ENCODE measurements around the gene RBM34. TPM values are rescaled to one million over a fixed set of nuclear protein-coding genes. Genes with fewer than 3 reads are reported as not detected.

The RBM34 gene
- total and polyA plus RNA-seq, 10 of the 15 experiments (the other 5 are each of a cell fraction or from before 2014, with no cell fraction given): 46.4 to 132 (median 109) TPM

DNA sequence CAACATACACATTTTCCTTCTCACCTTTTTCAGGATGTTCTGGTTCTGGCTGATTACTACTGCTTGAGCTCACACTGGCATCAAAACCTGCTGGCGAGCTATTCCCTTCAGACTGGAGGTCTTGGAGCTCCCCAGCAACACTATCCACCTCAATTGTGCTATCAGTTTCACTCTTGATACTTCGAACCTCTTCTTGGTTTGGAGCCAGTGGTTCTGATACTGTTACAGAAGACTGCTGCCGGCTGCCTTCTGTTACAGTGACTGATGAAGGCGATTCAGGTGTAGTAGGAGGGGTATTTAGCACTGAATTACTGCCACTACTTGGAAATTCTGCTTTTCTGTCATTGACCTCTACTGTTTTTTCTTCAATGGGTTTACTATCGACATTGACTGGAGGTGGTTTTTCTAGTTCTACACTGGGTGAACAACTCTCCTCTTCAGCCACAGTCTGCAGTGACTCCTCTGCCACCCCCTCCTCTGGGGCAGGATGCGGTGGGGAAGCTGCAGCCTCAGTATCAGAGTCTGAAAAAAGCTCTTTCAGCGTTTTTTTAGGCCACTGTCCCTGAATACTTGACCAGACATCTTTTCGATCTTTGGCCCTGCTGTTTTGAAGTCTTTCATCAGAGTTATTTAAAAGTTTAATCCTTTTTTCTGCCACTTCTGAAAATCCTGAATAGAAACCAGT lies 20.7 kb upstream of the RBM34 start:
- H3K9me3 ChIP-seq (replicated peaks; ENCODE audit: control insufficient read depth, insufficient read depth, low read length): no peaks in the 10 kb centered on the region
- FAIRE-seq: no peak
- intact Hi-C loops (cut with micrococcal nuclease; ENCODE audit: unreplicated experiment) (no loop called here), in situ Hi-C loops (cut with MboI) (no loop called here)
- no peak for DNase-seq (ENCODE audit: low read depth, low spot score)
- ChIA-PET RAD21 (ENCODE audit: unreplicated experiment) (no interaction called here), SMC1A (ENCODE audit: uncharacterized antibody, unreplicated experiment) (interaction anchor here (0.7 to 2.0 kb wide), 5 partner anchors 14 to 77 kb away, joined by 3 to 5 read pairs (median 4); no protein-coding TSS in a partner anchor), CTCF (interaction anchor here (1.6 kb wide), 1 partner anchor 235 kb away, joined by 6 read pairs; no protein-coding TSS in a partner anchor), POLR2A (no interaction called here)
- H3K9ac ChIP-seq (ENCODE audit: control insufficient read depth, insufficient read depth, low read length): no peak overlapping the region
- TF ChIP-seq TCF3 (IDR thresholded peaks at IDR 0.05; ENCODE audit: borderline replicate concordance, insufficient read depth, low read depth, low read length) (no peak), JUNB (IDR thresholded peaks at IDR 0.05) (no peak)
- TF ChIP-seq, protein P1, sequence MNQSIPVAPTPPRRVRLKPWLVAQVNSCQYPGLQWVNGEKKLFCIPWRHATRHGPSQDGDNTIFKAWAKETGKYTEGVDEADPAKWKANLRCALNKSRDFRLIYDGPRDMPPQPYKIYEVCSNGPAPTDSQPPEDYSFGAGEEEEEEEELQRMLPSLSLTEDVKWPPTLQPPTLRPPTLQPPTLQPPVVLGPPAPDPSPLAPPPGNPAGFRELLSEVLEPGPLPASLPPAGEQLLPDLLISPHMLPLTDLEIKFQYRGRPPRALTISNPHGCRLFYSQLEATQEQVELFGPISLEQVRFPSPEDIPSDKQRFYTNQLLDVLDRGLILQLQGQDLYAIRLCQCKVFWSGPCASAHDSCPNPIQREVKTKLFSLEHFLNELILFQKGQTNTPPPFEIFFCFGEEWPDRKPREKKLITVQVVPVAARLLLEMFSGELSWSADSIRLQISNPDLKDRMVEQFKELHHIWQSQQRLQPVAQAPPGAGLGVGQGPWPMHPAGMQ (IDR thresholded peaks at IDR 0.05; ENCODE audit: borderline replicate concordance): no peak
- no peaks in the 10 kb centered on the region for H3K4me1 ChIP-seq (ENCODE audit: control insufficient read depth, insufficient read depth, low read length)
- H3K4me3 ChIP-seq: no peak overlapping the region
- no peaks in the 10 kb centered on the region for H3K27me3 ChIP-seq (replicated peaks in 1 of 2; ENCODE audit: control insufficient read depth in 2 of 2, insufficient read depth in 2 of 2, low read length in 1 of 2)
- WGBS (ENCODE audit: insufficient coverage, insufficient replicate concordance, low lambda C conversion rate, missing lambda C conversion rate): 80% methylated on average over 8 of the region's 8 CpGs
- no peak overlapping the region for H3K27ac ChIP-seq (ENCODE audit: control insufficient read depth, insufficient read depth)
- peaks cover 6 to 24% of the 10 kb centered on the region in 2 experiments for H3K36me3 ChIP-seq (ENCODE audit: control insufficient read depth in 2 of 2, insufficient read depth in 2 of 2, low read length in 1 of 2)
- no peaks in the 10 kb centered on the region for H4K20me1 ChIP-seq (ENCODE audit: control insufficient read depth, insufficient read depth)
- no peak overlapping the region for H2AFZ ChIP-seq (ENCODE audit: control insufficient read depth, low read depth, low read length)
- H3K79me2 ChIP-seq (ENCODE audit: control insufficient read depth, insufficient read depth, low read length): no peaks in the 10 kb centered on the region
- ATAC-seq: no peak; the same call in 2 of the 3 replicates
- no peak overlapping the region for H3K4me2 ChIP-seq (ENCODE audit: control insufficient read depth, insufficient read depth)
- BruUV-seq (replicated peaks): no TSS peak

DNA sequence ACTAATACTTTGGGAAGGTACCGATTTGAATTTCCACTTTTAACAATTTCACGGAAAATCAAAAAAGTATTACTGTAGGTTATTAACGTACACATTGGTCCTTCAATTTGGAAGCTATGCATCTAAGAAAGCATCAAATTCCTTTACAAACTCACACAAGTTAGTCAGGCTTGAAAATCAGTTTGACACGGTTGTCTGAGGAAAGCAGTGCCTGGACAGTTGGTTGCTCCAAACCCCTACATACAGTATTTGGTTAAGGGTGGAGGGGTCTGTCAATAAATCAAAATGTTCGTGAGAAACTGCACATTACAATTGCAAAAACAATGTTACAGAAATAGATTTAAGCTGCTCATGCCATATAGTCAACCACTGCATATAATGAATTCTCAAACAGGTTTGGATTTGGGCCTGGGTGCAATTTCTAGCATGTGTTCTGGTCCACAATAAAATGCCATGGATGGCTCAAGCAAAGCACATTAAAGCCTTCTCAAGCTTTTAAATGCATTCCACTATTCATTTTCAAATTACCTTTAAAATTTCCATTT lies 19.9 kb upstream of the RBM34 start:
- POLR2A ChIA-PET: no interaction called here
- CTCF ChIA-PET: interaction anchor here (1.3 to 1.6 kb wide), 2 partner anchors 13 to 236 kb away, joined by 3 to 6 read pairs; no protein-coding TSS in a partner anchor
- DNase-seq (ENCODE audit: low read depth, low spot score) (no peak), FAIRE-seq (no peak), ATAC-seq (no peak)
- Histone ChIP-seq H3K27me3 (replicated peaks in 1 of 2; ENCODE audit: control insufficient read depth in 2 of 2, insufficient read depth in 2 of 2, low read length in 1 of 2) (no peaks in the 10 kb centered on the region), H3K4me2 (ENCODE audit: control insufficient read depth, insufficient read depth) (no peak overlapping the region), H3K79me2 (ENCODE audit: control insufficient read depth, insufficient read depth, low read length) (no peaks in the 10 kb centered on the region), H3K9me3 (replicated peaks; ENCODE audit: control insufficient read depth, insufficient read depth, low read length) (no peaks in the 10 kb centered on the region), H2AFZ (ENCODE audit: control insufficient read depth, low read depth, low read length) (no peak overlapping the region), H3K4me1 (ENCODE audit: control insufficient read depth, insufficient read depth, low read length) (no peaks in the 10 kb centered on the region), H3K9ac (ENCODE audit: control insufficient read depth, insufficient read depth, low read length) (no peak overlapping the region), H3K27ac (ENCODE audit: control insufficient read depth, insufficient read depth) (no peak overlapping the region), H4K20me1 (ENCODE audit: control insufficient read depth, insufficient read depth) (no peaks in the 10 kb centered on the region), H3K36me3 (ENCODE audit: control insufficient read depth in 2 of 2, insufficient read depth in 2 of 2, low read length in 1 of 2) (peaks cover 8 to 28% of the 10 kb centered on the region in 2 experiments), H3K4me3 (no peak overlapping the region)
- no TSS peak for BruUV-seq (replicated peaks)
- in situ Hi-C loops (cut with MboI) (no loop called here), intact Hi-C loops (cut with micrococcal nuclease; ENCODE audit: unreplicated experiment) (no loop called here)
- TF ChIP-seq STAT1 (conservative IDR thresholded peaks at IDR 0.05) (no peak), ZNF384 (IDR thresholded peaks at IDR 0.05; ENCODE audit: borderline replicate concordance, low read depth, low read length) (no peak)
- RAD21 ChIA-PET (ENCODE audit: unreplicated experiment): no interaction called here
- 92% methylated on average over 5 of the region's 5 CpGs for WGBS (ENCODE audit: insufficient coverage, insufficient replicate concordance, low lambda C conversion rate, missing lambda C conversion rate)
- SMC1A ChIA-PET (ENCODE audit: uncharacterized antibody, unreplicated experiment): interaction anchor here (0.6 to 2.0 kb wide), 6 partner anchors 14 to 78 kb away, joined by 3 to 5 read pairs (median 4); no protein-coding TSS in a partner anchor

Data from GM12878 (cell line).